Caco-2 (cell line): ENCODE results near the gene CALHM2. TPM values are rescaled to one million over a fixed set of nuclear protein-coding genes. Genes with fewer than 3 reads are reported as not detected.

ENCODE experiments used
- BruUV-seq: library from RNA; stranded (reverse); fragments of 400-500 nt; replicated peaks from 2 replicates; lab custom pipeline; 2021; lab: Mats Ljungman, UMichigan
- CTCF ChIA-PET: fragments of 300-600 bp; sonication (Branson Sonifier 250); formaldehyde crosslinking; loops from one replicate; lab custom pipeline; 2022; ENCODE audit warnings: antibody characterized with exemption; lab: Charles Lee
- POLR2A ChIA-PET: fragments of 300-600 bp; sonication (Branson Sonifier 250); formaldehyde crosslinking; loops from one replicate; lab custom pipeline; 2022; ENCODE audit warnings: antibody characterized with exemption; lab: Charles Lee
- DNase-seq, 2 experiments: peaks; one replicate each; pipeline versions ENCODE4 v3.0.0 to v3.0.0-alpha.2; 2020 to 2022
- H3K27me3 ChIP-seq: replicated peaks from 2 replicates; pipeline ENCODE4 v1.6.0; 2011; ENCODE audit warnings: low read length; ENCODE audit not compliant: control insufficient read depth, insufficient read depth
- H3K36me3 ChIP-seq: 2 replicates; pipeline ENCODE4 v1.5.1; 2011; ENCODE audit warnings: low read length; ENCODE audit not compliant: control insufficient read depth, insufficient read depth
- H3K4me1 ChIP-seq: fragments of 250-450 bp; sonication (Bioruptor Pico); 2 replicates; pipeline ENCODE4 v1.5.1; 2020; ENCODE audit warnings: mild to moderate bottlenecking
- H3K4me3 ChIP-seq: 2 replicates; pipeline ENCODE4 v1.5.1; 2011; ENCODE audit warnings: low read depth, mild to moderate bottlenecking, control low read depth, low read length
- H3K9me3 ChIP-seq: fragments of 250-450 bp; sonication (Bioruptor Pico); 2 replicates; pipeline ENCODE4 v1.5.1; 2020; ENCODE audit warnings: mild to moderate bottlenecking, moderate library complexity
- H3K27ac Mint-ChIP-seq: one replicate; pipeline ENCODE4 v1.8.0; 2022; ENCODE audit warnings: mixed read lengths; ENCODE audit not compliant: unreplicated experiment
- H3K27me3 Mint-ChIP-seq: one replicate; pipeline ENCODE4 v1.8.0; 2022; ENCODE audit warnings: mixed read lengths; ENCODE audit not compliant: insufficient read depth, unreplicated experiment
- H3K36me3 Mint-ChIP-seq: one replicate; pipeline ENCODE4 v1.8.0; 2022; ENCODE audit warnings: mild to moderate bottlenecking, mixed read lengths; ENCODE audit not compliant: insufficient read depth, unreplicated experiment
- H3K4me1 Mint-ChIP-seq: one replicate; pipeline ENCODE4 v1.8.0; 2022; ENCODE audit warnings: low read depth, mixed read lengths; ENCODE audit not compliant: unreplicated experiment
- H3K4me3 Mint-ChIP-seq: one replicate; pipeline ENCODE4 v1.8.0; 2022; ENCODE audit warnings: mild to moderate bottlenecking, moderate library complexity, mixed read lengths; ENCODE audit not compliant: unreplicated experiment
- H3K9me3 Mint-ChIP-seq: one replicate; pipeline ENCODE4 v1.8.0; 2022; ENCODE audit warnings: mixed read lengths; ENCODE audit not compliant: unreplicated experiment
- intact Hi-C: fragments of 100-400 bp; cut with micrococcal nuclease; formaldehyde crosslinking; loops from one replicate; pipeline ENCODE4 v1.10.0; 2022; ENCODE audit not compliant: unreplicated experiment
- total RNA-seq: library from RNA; stranded (reverse); gene quantifications from 2 replicates; pipeline ENCODE4 v1.2.3, GENCODE V29; 2022
- TF ChIP-seq, protein P1 (sequence below), 2 experiments: fragments of 200-600 bp in 1 of 2; IDR thresholded peaks; 1 replicate in 1 of 2; 2 replicates in 1 of 2; pipeline versions ENCODE4 v1.5.1 to v1.8.0; 2011 to 2022; ENCODE audit warnings: antibody characterized with exemption in 1 of 2, control low read depth in 1 of 2, inconsistent platforms in 1 of 2, low read depth in 1 of 2, low read length in 1 of 2, mild to moderate bottlenecking in 1 of 2, moderate library complexity in 1 of 2; ENCODE audit not compliant: insufficient read depth in 1 of 2, severe bottlenecking in 1 of 2, unreplicated experiment in 1 of 2

CALHM2 gene
- total RNA-seq, 1 experiment from 2014 or later, result 0.52 TPM

DNA sequence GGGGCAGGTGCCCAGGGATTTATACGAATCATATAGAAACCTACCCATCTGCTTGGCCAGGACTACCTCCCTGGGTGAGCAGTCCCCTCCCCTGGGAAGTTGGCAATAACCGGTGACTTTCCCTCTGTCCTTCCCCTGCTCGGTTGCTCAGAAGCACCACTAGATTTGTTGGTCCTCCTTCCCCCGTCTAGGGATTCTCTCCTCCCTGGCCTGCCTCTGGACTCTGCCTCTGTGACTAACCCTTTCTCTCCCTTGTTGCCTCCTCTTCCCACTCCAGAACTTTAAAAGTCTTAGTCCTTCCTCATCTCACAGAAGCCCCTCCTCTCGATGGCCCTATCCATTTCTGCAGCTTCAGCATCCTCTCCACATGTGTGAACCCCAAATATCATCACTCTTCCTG, 17.0 kb upstream of the CALHM2 start:
- intact Hi-C loops, result no loop called here
- Mint-ChIP-seq H3K27me3 (no peaks in the 10 kb centered on the region), H3K9me3 (no peaks in the 10 kb centered on the region), H3K4me1 (peaks cover 7% of the 10 kb centered on the region), H3K4me3 (no peak overlapping the region), H3K27ac (no peak overlapping the region), H3K36me3 (no peaks in the 10 kb centered on the region)
- no peaks in the 10 kb centered on the region; the same call in 1 of the 2 replicates for H3K27me3 ChIP-seq
- TF ChIP-seq, protein P1, sequence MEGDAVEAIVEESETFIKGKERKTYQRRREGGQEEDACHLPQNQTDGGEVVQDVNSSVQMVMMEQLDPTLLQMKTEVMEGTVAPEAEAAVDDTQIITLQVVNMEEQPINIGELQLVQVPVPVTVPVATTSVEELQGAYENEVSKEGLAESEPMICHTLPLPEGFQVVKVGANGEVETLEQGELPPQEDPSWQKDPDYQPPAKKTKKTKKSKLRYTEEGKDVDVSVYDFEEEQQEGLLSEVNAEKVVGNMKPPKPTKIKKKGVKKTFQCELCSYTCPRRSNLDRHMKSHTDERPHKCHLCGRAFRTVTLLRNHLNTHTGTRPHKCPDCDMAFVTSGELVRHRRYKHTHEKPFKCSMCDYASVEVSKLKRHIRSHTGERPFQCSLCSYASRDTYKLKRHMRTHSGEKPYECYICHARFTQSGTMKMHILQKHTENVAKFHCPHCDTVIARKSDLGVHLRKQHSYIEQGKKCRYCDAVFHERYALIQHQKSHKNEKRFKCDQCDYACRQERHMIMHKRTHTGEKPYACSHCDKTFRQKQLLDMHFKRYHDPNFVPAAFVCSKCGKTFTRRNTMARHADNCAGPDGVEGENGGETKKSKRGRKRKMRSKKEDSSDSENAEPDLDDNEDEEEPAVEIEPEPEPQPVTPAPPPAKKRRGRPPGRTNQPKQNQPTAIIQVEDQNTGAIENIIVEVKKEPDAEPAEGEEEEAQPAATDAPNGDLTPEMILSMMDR (IDR thresholded peaks at IDR 0.05; ENCODE audit: insufficient read depth in 1 of 2, low read depth in 1 of 2, low read length in 1 of 2, severe bottlenecking in 1 of 2, unreplicated experiment in 1 of 2), result no peak
- no peak for DNase-seq
- BruUV-seq, result no TSS peak
- no peaks in the 10 kb centered on the region for H3K9me3 ChIP-seq
- no peaks in the 10 kb centered on the region for H3K4me1 ChIP-seq
- POLR2A ChIA-PET, result no interaction called here
- H3K36me3 ChIP-seq, result no peaks in the 10 kb centered on the region
- H3K4me3 ChIP-seq, result no peak overlapping the region
- CTCF ChIA-PET, result no interaction called here

DNA sequence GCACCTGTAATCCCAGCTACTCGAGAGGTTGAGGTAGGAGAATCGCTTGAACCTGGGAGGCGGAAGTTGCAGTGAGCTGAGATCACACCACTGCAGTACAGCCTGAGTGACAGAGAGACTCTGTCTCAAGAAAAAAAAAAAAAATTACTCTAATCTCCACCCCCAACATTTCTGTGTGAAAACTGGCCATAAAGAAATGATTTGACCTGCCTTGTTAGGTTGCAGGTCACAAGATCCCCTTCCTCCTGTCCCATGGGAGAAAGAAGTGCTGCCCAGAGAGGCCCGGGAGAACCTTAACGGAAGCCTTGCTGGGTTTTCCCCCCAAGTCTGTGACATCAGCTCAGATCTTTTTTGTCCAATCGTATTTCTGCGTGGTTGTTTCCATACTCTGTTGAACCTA, 15.2 kb upstream of the CALHM2 start:
- no peak for DNase-seq
- intact Hi-C loops, result no loop called here
- Histone ChIP-seq H3K9me3 (no peaks in the 10 kb centered on the region), H3K4me1 (no peaks in the 10 kb centered on the region), H3K36me3 (no peaks in the 10 kb centered on the region), H3K4me3 (no peak overlapping the region), H3K27me3 (no peaks in the 10 kb centered on the region; the same call in 1 of the 2 replicates)
- Mint-ChIP-seq H3K36me3 (no peaks in the 10 kb centered on the region), H3K4me3 (no peak overlapping the region), H3K9me3 (no peaks in the 10 kb centered on the region), H3K4me1 (peaks cover 7% of the 10 kb centered on the region), H3K27me3 (no peaks in the 10 kb centered on the region), H3K27ac (no peak overlapping the region)
- ChIA-PET CTCF (no interaction called here), POLR2A (no interaction called here)
- TF ChIP-seq, protein P1 (IDR thresholded peaks at IDR 0.05; ENCODE audit: insufficient read depth in 1 of 2, low read depth in 1 of 2, low read length in 1 of 2, severe bottlenecking in 1 of 2, unreplicated experiment in 1 of 2), result no peak
- no TSS peak for BruUV-seq

DNA sequence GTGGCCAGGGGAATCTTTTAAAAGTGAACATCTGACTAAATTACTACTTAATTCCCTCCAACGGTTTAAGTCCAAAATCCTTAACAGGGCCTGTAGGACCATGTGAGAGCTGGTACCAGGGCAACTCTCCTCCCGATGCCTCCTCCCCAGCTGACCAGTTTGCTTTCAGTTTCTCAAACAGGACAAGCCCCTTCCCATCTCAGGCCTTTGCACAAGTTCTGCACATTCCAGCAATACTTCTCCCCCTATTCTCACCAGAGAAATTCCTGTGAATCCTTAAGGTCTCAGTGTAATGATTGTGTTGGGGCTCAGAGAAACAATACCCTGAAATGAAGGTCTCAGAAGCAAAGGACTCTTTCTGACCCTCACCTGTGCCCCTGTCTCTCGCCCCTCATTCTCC, 14.6 kb upstream of the CALHM2 start:
- Mint-ChIP-seq H3K4me1 (peaks cover 7% of the 10 kb centered on the region), H3K27me3 (no peaks in the 10 kb centered on the region), H3K36me3 (no peaks in the 10 kb centered on the region), H3K9me3 (no peaks in the 10 kb centered on the region), H3K4me3 (no peak overlapping the region), H3K27ac (peak overlapping the region; percentile 29)
- no peaks in the 10 kb centered on the region for H3K9me3 ChIP-seq
- no peaks in the 10 kb centered on the region for H3K36me3 ChIP-seq
- no TSS peak for BruUV-seq
- CTCF ChIA-PET, result no interaction called here
- no peak overlapping the region for H3K4me3 ChIP-seq
- intact Hi-C loops, result no loop called here
- POLR2A ChIA-PET, result no interaction called here
- H3K27me3 ChIP-seq, result no peaks in the 10 kb centered on the region; the same call in 1 of the 2 replicates
- TF ChIP-seq, protein P1 (IDR thresholded peaks at IDR 0.05; ENCODE audit: insufficient read depth in 1 of 2, low read depth in 1 of 2, low read length in 1 of 2, severe bottlenecking in 1 of 2, unreplicated experiment in 1 of 2), result no peak
- no peaks in the 10 kb centered on the region for H3K4me1 ChIP-seq
- DNase-seq, result no peak
